ENCODE results near the gene CHCHD1. TPM values are rescaled to one million over a fixed set of nuclear protein-coding genes. Genes with fewer than 3 reads are reported as not detected.

The CHCHD1 gene
- total RNA-seq, 1 experiment from 2014 or later: 19.5 TPM

DNA sequence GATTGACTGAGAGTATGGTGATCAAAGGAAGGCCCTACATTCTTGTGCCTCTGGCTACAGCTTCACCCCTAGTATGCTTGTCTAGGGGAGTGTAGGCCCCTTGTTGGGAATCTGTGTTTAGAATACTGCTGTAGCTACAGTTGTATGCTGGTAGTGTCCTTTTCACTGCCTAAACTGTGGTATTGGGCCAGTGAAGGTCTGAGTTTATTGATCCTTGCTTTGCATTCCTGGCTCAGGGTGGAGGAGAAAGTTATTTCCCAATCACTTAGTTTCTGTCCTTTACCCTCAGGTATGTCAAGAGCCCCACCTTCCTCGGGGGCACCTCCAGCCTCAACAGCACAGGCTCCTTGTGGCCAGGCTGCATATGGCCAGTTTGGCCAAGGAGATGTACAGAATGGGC, 31.0 kb upstream of the CHCHD1 start:
- TF ChIP-seq CTCF (IDR thresholded peaks at IDR 0.05; ENCODE audit: unreplicated experiment): no peak
- Mint-ChIP-seq H3K36me3 (ENCODE audit: insufficient read depth, unreplicated experiment) (peaks cover 96% of the 10 kb centered on the region), H3K27ac (ENCODE audit: low read depth, unreplicated experiment) (no peak overlapping the region), H3K4me1 (ENCODE audit: insufficient read depth, unreplicated experiment) (peaks cover 28% of the 10 kb centered on the region), H3K4me3 (ENCODE audit: unreplicated experiment) (no peak overlapping the region), H3K27me3 (ENCODE audit: insufficient read depth, unreplicated experiment) (no peaks in the 10 kb centered on the region), H3K9me3 (ENCODE audit: unreplicated experiment) (no peaks in the 10 kb centered on the region)
- POLR2A ChIA-PET: no interaction called here
- no TSS peak for BruUV-seq (replicated peaks)
- no peak for DNase-seq (ENCODE audit: unreplicated experiment)
- intact Hi-C loops (cut with micrococcal nuclease): no loop called here
- CTCF ChIA-PET: no interaction called here

DNA sequence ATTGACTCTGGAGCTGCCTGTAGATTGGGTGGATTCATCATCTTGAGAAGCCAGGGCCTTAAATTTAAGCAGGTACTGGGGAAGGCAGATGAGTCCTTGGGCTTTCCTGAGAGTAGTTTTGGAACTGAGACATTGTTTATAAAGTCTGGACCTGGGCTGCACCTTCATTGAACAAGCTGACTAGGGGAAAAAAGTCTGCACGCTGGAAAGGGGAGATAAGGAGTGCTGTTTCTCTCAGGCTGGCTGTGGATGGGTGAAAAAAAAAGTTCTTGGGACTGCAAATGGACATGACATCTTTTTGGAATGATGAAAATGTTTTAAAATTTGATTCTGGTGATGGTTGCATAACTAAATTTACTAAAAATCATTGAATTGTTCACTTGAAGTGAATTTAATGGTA, 25.7 kb upstream of the CHCHD1 start:
- peaks cover 93% of the 10 kb centered on the region for H3K36me3 Mint-ChIP-seq (ENCODE audit: insufficient read depth, unreplicated experiment)
- BruUV-seq (replicated peaks): no TSS peak
- intact Hi-C loops (cut with micrococcal nuclease): no loop called here
- no peaks in the 10 kb centered on the region for H3K27me3 Mint-ChIP-seq (ENCODE audit: insufficient read depth, unreplicated experiment)
- ChIA-PET CTCF (interaction anchor here (0.6 to 0.7 kb wide), 2 partner anchors 12 to 232 kb away, joined by 3 read pairs; no protein-coding TSS in a partner anchor), POLR2A (interaction anchor here (0.6 to 2.8 kb wide), 5 partner anchors 10 to 265 kb away, joined by 3 to 18 read pairs (median 5); partner anchors contain the start of gene SEC24C)
- no peaks in the 10 kb centered on the region for H3K9me3 Mint-ChIP-seq (ENCODE audit: unreplicated experiment)
- no peak overlapping the region for H3K27ac Mint-ChIP-seq (ENCODE audit: low read depth, unreplicated experiment)
- peaks cover 17% of the 10 kb centered on the region for H3K4me1 Mint-ChIP-seq (ENCODE audit: insufficient read depth, unreplicated experiment)
- no peak for DNase-seq (ENCODE audit: unreplicated experiment)
- no peak for TF ChIP-seq CTCF (IDR thresholded peaks at IDR 0.05; ENCODE audit: unreplicated experiment)
- H3K4me3 Mint-ChIP-seq (ENCODE audit: unreplicated experiment): no peak overlapping the region

DNA sequence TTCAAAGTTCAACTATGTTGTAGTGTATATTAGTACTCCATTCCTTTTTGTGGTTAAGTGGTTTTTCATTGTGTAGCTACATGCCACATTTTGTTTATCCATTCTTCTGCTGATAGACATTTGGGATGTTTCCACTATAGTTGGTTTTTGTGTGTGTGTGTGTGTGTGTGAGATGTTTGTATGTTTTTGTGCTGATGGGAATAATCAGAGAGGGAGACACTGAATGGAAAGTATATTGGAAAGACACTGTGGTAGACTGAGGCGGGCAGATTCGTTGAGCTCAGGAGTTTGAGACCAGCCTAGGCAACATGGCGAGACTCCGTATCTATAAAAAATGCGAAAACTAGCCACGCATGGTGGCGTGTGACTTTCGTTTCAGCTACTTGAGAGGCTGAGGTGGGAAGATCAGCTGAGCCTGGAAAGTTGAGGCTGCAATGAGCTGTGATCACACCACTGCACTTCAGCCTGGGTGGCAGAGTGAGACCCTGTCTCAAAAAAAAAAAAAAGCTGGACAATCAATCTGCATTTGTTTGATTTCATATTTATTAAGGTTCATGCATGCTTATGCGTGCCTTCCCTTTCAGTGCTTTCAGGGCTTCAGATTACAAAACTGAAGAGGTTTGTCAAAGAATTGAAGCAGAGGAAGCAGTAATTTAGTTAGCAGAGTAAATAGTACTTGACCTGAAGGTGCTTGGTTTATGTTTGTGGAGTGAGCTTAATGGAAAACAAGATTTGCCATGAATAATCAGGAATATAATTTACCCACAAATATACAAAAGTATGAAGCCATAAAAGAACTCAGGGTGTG, 22.9 kb upstream of the CHCHD1 start:
- BruUV-seq (replicated peaks): no TSS peak
- POLR2A ChIA-PET: interaction anchor here (0.6 to 3.5 kb wide), 6 partner anchors 13 to 130 kb away, joined by 3 to 28 read pairs (median 4); partner anchors contain the start of genes CHCHD1 and ZSWIM8
- H3K27me3 Mint-ChIP-seq (ENCODE audit: insufficient read depth, unreplicated experiment): no peaks in the 10 kb centered on the region
- H3K9me3 Mint-ChIP-seq (ENCODE audit: unreplicated experiment): no peaks in the 10 kb centered on the region
- peaks cover 23% of the 10 kb centered on the region for H3K4me1 Mint-ChIP-seq (ENCODE audit: insufficient read depth, unreplicated experiment)
- no peak for TF ChIP-seq CTCF (IDR thresholded peaks at IDR 0.05; ENCODE audit: unreplicated experiment)
- H3K36me3 Mint-ChIP-seq (ENCODE audit: insufficient read depth, unreplicated experiment): peaks cover 93% of the 10 kb centered on the region
- no peak for DNase-seq (ENCODE audit: unreplicated experiment)
- intact Hi-C loops (cut with micrococcal nuclease): no loop called here
- CTCF ChIA-PET: interaction anchor here (0.6 to 1.0 kb wide), 3 partner anchors 77 to 220 kb away, joined by 3 to 4 read pairs (median 3); no protein-coding TSS in a partner anchor
- H3K27ac Mint-ChIP-seq (ENCODE audit: low read depth, unreplicated experiment): no peak overlapping the region
- no peak overlapping the region for H3K4me3 Mint-ChIP-seq (ENCODE audit: unreplicated experiment)

GRCh38 chr10:73759512-73760115, 22.2 kb upstream of the CHCHD1 start:
- Mint-ChIP-seq H3K27ac (ENCODE audit: low read depth, unreplicated experiment) (no peak overlapping the region), H3K4me3 (ENCODE audit: unreplicated experiment) (no peak overlapping the region), H3K9me3 (ENCODE audit: unreplicated experiment) (no peaks in the 10 kb centered on the region), H3K4me1 (ENCODE audit: insufficient read depth, unreplicated experiment) (peaks cover 23% of the 10 kb centered on the region), H3K36me3 (ENCODE audit: insufficient read depth, unreplicated experiment) (peaks cover 93% of the 10 kb centered on the region), H3K27me3 (ENCODE audit: insufficient read depth, unreplicated experiment) (no peaks in the 10 kb centered on the region)
- no peak for DNase-seq (ENCODE audit: unreplicated experiment)
- BruUV-seq (replicated peaks): no TSS peak
- no peak for TF ChIP-seq CTCF (IDR thresholded peaks at IDR 0.05; ENCODE audit: unreplicated experiment)
- POLR2A ChIA-PET: interaction anchor here (0.6 to 3.5 kb wide), 4 partner anchors 13 to 22 kb away, joined by 3 to 28 read pairs (median 4); partner anchors contain the start of gene CHCHD1
- CTCF ChIA-PET: interaction anchor here (1.0 kb wide), 1 partner anchor 90 kb away, joined by 4 read pairs; no protein-coding TSS in a partner anchor
- intact Hi-C loops (cut with micrococcal nuclease): no loop called here
